ENCODE results near the gene PSAT1.

Gene PSAT1

DNA sequence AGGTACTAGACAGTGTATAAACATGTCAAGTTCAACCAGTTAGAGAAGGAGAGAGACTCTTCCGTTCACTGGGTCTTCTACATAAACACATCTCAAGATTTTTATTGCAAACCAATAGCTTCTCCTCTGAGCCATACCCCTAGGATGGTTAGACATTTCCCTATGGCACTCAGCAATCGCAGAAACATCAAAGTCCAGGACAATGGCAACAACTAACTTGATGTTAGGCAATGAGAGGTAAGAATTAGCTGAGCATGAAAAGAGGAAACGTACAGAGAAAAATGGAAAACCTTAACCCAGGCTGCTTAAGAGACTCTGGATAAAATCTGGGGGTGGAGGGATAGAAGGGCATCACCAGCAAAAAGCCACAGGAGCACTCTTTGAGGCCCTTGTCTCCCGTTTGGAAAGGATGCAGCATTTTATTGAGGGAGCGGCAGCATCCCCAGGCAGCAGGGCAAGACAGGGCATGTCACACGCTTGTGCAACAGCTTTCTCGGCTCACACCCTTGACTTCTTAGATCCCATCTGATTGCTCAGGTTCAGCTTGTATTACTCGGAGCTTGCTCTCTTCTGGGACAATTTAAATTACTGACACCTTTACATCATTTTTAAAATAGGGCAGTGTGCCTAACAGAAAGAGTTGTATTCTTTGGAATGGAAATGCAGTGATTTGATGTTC lies 8.6 kb upstream of the PSAT1 start:
- Histone ChIP-seq H3K27ac (no peak overlapping the region), H3K4me3 (ENCODE audit: low read depth, low read length) (no peak overlapping the region), H3K27me3 (replicated peaks) (no peaks in the 10 kb centered on the region), H3K36me3 (replicated peaks) (no peaks in the 10 kb centered on the region)
- TF ChIP-seq, protein P1, sequence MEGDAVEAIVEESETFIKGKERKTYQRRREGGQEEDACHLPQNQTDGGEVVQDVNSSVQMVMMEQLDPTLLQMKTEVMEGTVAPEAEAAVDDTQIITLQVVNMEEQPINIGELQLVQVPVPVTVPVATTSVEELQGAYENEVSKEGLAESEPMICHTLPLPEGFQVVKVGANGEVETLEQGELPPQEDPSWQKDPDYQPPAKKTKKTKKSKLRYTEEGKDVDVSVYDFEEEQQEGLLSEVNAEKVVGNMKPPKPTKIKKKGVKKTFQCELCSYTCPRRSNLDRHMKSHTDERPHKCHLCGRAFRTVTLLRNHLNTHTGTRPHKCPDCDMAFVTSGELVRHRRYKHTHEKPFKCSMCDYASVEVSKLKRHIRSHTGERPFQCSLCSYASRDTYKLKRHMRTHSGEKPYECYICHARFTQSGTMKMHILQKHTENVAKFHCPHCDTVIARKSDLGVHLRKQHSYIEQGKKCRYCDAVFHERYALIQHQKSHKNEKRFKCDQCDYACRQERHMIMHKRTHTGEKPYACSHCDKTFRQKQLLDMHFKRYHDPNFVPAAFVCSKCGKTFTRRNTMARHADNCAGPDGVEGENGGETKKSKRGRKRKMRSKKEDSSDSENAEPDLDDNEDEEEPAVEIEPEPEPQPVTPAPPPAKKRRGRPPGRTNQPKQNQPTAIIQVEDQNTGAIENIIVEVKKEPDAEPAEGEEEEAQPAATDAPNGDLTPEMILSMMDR (IDR thresholded peaks at IDR 0.05; ENCODE audit: low read depth, low read length, missing control alignments), result no peak
- in situ Hi-C loops (cut with HindIII; ENCODE audit: low pct_ligation_motif_present, low sequenced_read_pairs), result no loop called here
- DNase-seq, result no peak

DNA sequence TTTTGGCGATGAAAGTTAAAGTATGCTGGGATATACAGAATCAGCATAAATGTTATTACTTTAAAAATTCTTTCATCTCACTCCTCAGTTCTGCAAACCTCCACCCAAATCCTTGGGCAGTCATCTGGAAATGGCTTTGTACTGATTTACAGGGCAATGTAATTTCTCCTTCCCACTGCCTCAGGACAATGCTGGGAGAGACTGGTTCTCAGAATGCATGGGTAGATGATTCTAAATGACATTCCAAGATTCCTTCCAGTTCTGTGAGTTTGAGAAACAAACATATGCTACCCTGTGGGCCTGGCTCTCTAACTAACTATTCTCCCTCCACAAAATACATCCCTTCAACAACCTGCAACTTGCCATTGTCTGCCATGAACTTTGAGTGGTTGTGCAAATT lies 7.5 kb upstream of the PSAT1 start:
- no peak for DNase-seq
- no peaks in the 10 kb centered on the region for H3K27me3 ChIP-seq (replicated peaks)
- in situ Hi-C loops (cut with HindIII; ENCODE audit: low pct_ligation_motif_present, low sequenced_read_pairs), result no loop called here

DNA sequence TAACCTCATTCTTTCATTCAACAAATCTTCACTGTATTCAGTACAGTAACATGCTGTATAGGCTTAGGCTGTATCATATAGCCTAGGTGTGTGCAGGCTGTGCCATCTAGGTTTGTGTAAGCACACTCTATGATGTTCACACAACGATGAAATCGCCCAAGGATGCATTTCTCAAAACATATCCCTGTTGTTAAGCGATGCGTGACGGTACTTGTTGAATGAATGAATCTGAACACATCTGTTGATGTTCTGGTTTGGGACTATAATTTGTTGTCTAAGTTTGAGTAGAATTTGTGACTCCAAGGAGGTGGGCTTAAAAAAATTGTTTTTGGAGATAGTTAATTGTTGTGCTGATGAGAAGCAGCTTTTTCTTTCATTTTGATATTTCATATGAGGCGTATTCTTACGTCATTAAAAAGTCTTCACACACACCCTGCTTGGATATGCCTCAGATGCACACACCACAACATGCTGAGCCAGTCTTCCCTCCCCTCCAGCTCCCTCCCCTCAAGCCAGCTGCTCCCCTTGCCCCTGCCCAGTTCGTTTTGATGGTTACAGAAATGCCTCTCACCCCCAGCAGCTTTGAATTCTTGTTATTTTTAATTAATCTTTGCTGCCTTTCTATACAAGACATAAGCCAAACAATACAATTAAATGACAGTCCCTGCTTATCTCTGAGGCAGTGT lies 5.5 kb upstream of the PSAT1 start:
- in situ Hi-C loops (cut with HindIII; ENCODE audit: low pct_ligation_motif_present, low sequenced_read_pairs), result no loop called here
- no peak for DNase-seq

More for the DNA sequence above, 7.5 kb upstream of the PSAT1 start:
- Histone ChIP-seq H3K27ac (no peak overlapping the region), H3K36me3 (replicated peaks) (no peaks in the 10 kb centered on the region), H3K4me3 (ENCODE audit: low read depth, low read length) (no peak overlapping the region)
- TF ChIP-seq, protein P1 (IDR thresholded peaks at IDR 0.05; ENCODE audit: low read depth, low read length, missing control alignments), result no peak

DNA sequence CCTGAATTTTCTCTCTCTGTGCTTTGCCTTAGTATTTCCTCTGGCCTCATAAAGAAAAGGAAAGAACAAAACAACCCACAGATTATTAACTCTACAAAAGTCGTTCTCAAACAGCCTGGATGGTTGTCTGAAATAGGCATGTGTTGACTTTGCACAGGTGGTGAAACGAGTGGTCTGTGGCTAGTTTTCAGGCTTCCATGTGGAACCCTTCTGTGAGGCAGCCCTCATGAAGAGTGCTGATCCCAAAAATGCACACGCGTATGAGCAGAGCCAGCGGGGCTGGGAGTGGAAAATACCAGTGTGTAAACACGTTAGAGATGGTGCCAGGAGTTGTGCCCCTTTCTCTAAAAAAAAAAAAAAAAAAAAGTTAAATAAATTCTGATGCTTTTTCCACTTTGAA lies 4.9 kb upstream of the PSAT1 start:
- in situ Hi-C loops (cut with HindIII; ENCODE audit: low pct_ligation_motif_present, low sequenced_read_pairs), result no loop called here
- DNase-seq, result no peak
- Histone ChIP-seq H3K4me3 (ENCODE audit: low read depth, low read length) (no peak overlapping the region), H3K27ac (no peak overlapping the region), H3K36me3 (replicated peaks) (no peaks in the 10 kb centered on the region), H3K27me3 (replicated peaks) (no peaks in the 10 kb centered on the region)
- TF ChIP-seq, protein P1 (IDR thresholded peaks at IDR 0.05; ENCODE audit: low read depth, low read length, missing control alignments), result no peak

More for the DNA sequence above, 5.5 kb upstream of the PSAT1 start:
- TF ChIP-seq, protein P1 (IDR thresholded peaks at IDR 0.05; ENCODE audit: low read depth, low read length, missing control alignments), result no peak
- no peaks in the 10 kb centered on the region for H3K27me3 ChIP-seq (replicated peaks)
- H3K36me3 ChIP-seq (replicated peaks), result no peaks in the 10 kb centered on the region
- no peak overlapping the region for H3K4me3 ChIP-seq (ENCODE audit: low read depth, low read length)
- H3K27ac ChIP-seq, result no peak overlapping the region

DNA sequence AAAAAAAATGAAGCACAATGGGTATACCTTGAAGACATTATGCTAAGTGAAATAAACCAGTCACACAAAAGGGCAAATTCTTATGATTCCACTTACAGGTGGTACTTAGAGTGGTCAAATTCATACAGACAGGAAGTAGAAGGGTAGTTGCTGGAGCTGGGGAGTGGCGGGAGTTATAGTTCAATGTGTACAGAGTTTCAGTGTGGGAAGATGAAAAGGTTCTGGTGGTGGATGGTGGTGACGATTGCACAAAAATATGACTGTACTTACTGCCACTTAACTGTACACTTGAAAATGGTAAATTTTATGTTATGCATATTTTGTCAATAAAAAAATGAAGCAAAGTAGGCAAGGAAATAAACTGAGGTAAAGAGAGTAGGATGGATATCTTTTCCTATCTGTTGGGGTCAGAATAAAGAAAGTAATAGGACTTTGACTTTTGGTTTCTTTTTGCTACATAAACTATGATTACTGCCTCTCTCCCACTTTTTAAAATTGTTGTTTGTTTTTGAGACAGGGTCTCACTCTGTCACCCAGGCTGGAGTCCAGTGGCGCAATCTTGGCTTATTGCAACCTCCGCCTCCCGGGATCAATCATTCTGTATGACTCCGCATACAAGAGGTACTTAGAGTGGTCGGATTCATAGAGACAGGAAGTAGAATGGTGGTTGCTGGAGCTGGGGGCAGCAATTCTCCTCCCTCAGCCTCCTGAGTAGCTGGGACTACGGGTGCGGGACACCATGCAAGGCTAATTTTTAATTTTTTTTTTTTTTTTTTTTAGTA lies 4.0 kb upstream of the PSAT1 start:
- no peak for DNase-seq
- TF ChIP-seq, protein P1 (IDR thresholded peaks at IDR 0.05; ENCODE audit: low read depth, low read length, missing control alignments), result no peak
- in situ Hi-C loops (cut with HindIII; ENCODE audit: low pct_ligation_motif_present, low sequenced_read_pairs), result no loop called here
- Histone ChIP-seq H3K27ac (no peak overlapping the region), H3K4me3 (ENCODE audit: low read depth, low read length) (no peak overlapping the region), H3K36me3 (replicated peaks) (no peaks in the 10 kb centered on the region), H3K27me3 (replicated peaks) (no peaks in the 10 kb centered on the region)

All from brain microvascular endothelial cell (primary cell).